ENCODE results near the gene GPR63.

The GPR63 gene

GRCh38 chr6:96755096-96755495 is 82.2 kb downstream of the GPR63 start:
- Histone ChIP-seq H4K12ac (ENCODE audit: low read depth, low read length) (no peak overlapping the region), H4K8ac (ENCODE audit: low read depth, low read length) (no peak overlapping the region), H4K91ac (ENCODE audit: low read depth, low read length) (no peak overlapping the region), H3K9ac (ENCODE audit: low read length) (no peak overlapping the region), H3K4me1 (ENCODE audit: control insufficient read depth in 1 of 2, insufficient read depth in 2 of 2, low read length in 2 of 2) (no peaks in the 10 kb centered on the region), H3K4me3 (ENCODE audit: low read depth, low read length) (no peak overlapping the region), H3K36me3 (ENCODE audit: control insufficient read depth in 1 of 2, insufficient read depth in 2 of 2, low read length in 2 of 2) (no peaks in the 10 kb centered on the region), H2AK5ac (ENCODE audit: low read length) (no peak overlapping the region), H3K27ac (ENCODE audit: low read depth, low read length) (no peak overlapping the region), H3K4ac (ENCODE audit: low read depth, low read length) (no peak overlapping the region), H2AFZ (ENCODE audit: insufficient read depth, low read length, poor library complexity) (no peak overlapping the region), H3K14ac (ENCODE audit: low read length) (no peak overlapping the region), H3K9me3 (ENCODE audit: insufficient read depth, low read depth, low read length) (no peaks in the 10 kb centered on the region), H3K4me2 (ENCODE audit: low read length) (no peak overlapping the region), H3K79me1 (ENCODE audit: low read length) (no peaks in the 10 kb centered on the region), H3K18ac (ENCODE audit: low read length) (no peak overlapping the region), H2BK120ac (ENCODE audit: insufficient read depth, low read length, poor library complexity) (no peak overlapping the region), H2BK12ac (ENCODE audit: low read length) (no peak overlapping the region), H3K23ac (ENCODE audit: low read length) (no peak overlapping the region), H3K27me3 (ENCODE audit: insufficient read depth, low read length) (no peaks in the 10 kb centered on the region), H2BK5ac (ENCODE audit: low read depth, low read length, poor library complexity) (no peak overlapping the region), H3K79me2 (ENCODE audit: control insufficient read depth, insufficient read depth, low read length, poor library complexity) (no peaks in the 10 kb centered on the region)
- no CpG with 5 or more reads among the region's 3 CpGs for WGBS (ENCODE audit: extremely low coverage, insufficient coverage, insufficient read length)
- DNase-seq = no peak

GRCh38 chr6:96749891-96750290 is 87.4 kb downstream of the GPR63 start:
- H3K4me2 ChIP-seq (ENCODE audit: low read length) = no peak overlapping the region
- H3K9ac ChIP-seq (ENCODE audit: low read length) = no peak overlapping the region
- no peak overlapping the region for H2AFZ ChIP-seq (ENCODE audit: insufficient read depth, low read length, poor library complexity)
- H3K23ac ChIP-seq (ENCODE audit: low read length) = no peak overlapping the region
- no peak for DNase-seq
- no peaks in the 10 kb centered on the region for H3K79me2 ChIP-seq (ENCODE audit: control insufficient read depth, insufficient read depth, low read length, poor library complexity)
- no CpG with 5 or more reads among the region's 6 CpGs for WGBS (ENCODE audit: extremely low coverage, insufficient coverage, insufficient read length)
- H2BK12ac ChIP-seq (ENCODE audit: low read length) = no peak overlapping the region
- no peak overlapping the region for H3K14ac ChIP-seq (ENCODE audit: low read length)
- no peaks in the 10 kb centered on the region for H3K4me1 ChIP-seq (ENCODE audit: control insufficient read depth in 1 of 2, insufficient read depth in 2 of 2, low read length in 2 of 2)
- no peak overlapping the region for H4K12ac ChIP-seq (ENCODE audit: low read depth, low read length)
- H3K4me3 ChIP-seq (ENCODE audit: low read depth, low read length) = no peak overlapping the region
- no peak overlapping the region for H2AK5ac ChIP-seq (ENCODE audit: low read length)
- no peak overlapping the region for H4K91ac ChIP-seq (ENCODE audit: low read depth, low read length)
- H3K79me1 ChIP-seq (ENCODE audit: low read length) = no peaks in the 10 kb centered on the region
- H3K4ac ChIP-seq (ENCODE audit: low read depth, low read length) = no peak overlapping the region
- H4K8ac ChIP-seq (ENCODE audit: low read depth, low read length) = no peak overlapping the region
- no peak overlapping the region for H2BK120ac ChIP-seq (ENCODE audit: insufficient read depth, low read length, poor library complexity)
- H3K18ac ChIP-seq (ENCODE audit: low read length) = no peak overlapping the region
- no peaks in the 10 kb centered on the region for H3K9me3 ChIP-seq (ENCODE audit: insufficient read depth, low read depth, low read length)
- no peak overlapping the region for H3K27ac ChIP-seq (ENCODE audit: low read depth, low read length)
- H2BK5ac ChIP-seq (ENCODE audit: low read depth, low read length, poor library complexity) = no peak overlapping the region
- no peaks in the 10 kb centered on the region for H3K27me3 ChIP-seq (ENCODE audit: insufficient read depth, low read length)
- H3K36me3 ChIP-seq (ENCODE audit: control insufficient read depth in 1 of 2, insufficient read depth in 2 of 2, low read length in 2 of 2) = no peaks in the 10 kb centered on the region

Data from trophoblast cell (in vitro differentiated cells and primary cell).